HCT116 (cell line): ENCODE results near the gene EPHA3. TPM values are rescaled to one million over a fixed set of nuclear protein-coding genes. Genes with fewer than 3 reads are reported as not detected.

Experiments used
- ATAC-seq: fragments of 200-7000 bp; cut with Tn5 transposase; 2 replicates; pipeline ENCODE4 v1.9.1; 2020; ENCODE audit warnings: mild to moderate bottlenecking, moderate library complexity
- BruUV-seq: library from RNA; stranded (reverse); fragments of 400-500 nt; replicated peaks from 2 replicates; lab custom pipeline; 2021; lab: Mats Ljungman, UMichigan
- CTCF ChIA-PET: fragments of 300-600 bp; sonication (Branson Sonifier 250); formaldehyde crosslinking; loops from one replicate; lab custom pipeline; 2021; ENCODE audit warnings: antibody characterized with exemption; lab: Charles Lee
- POLR2A ChIA-PET: fragments of 300-600, 350-600 bp; sonication (Branson Sonifier 250); formaldehyde crosslinking; loops from one replicate; lab custom pipeline; 2021; ENCODE audit warnings: antibody characterized with exemption; lab: Charles Lee
- RAD21 ChIA-PET, 2 experiments: fragments of 300-600 bp; sonication (Branson Sonifier 250); formaldehyde crosslinking; loops; one replicate each; lab custom pipeline; 2023; ENCODE audit warnings: low total read pairs in 2 of 2; ENCODE audit not compliant: uncharacterized antibody in 2 of 2, unreplicated experiment in 2 of 2, low non-redundant PET in 1 of 2; lab: Charles Lee
- DNase-seq: peaks from one replicate; pipeline ENCODE4 v3.0.0-alpha.2; 2010; ENCODE audit warnings: low read depth, low spot score
- H2AFZ ChIP-seq: fragments of 200-600 bp; shearing (Covaris generic), sonication (generic); 2 replicates; pipeline ENCODE4 v1.6.1; 2017; ENCODE audit warnings: low read depth, mixed run types, mixed read lengths, antibody characterized with exemption, low read length; ENCODE audit not compliant: poor library complexity, severe bottlenecking
- H3K27ac ChIP-seq: 2 replicates; pipeline ENCODE4 v1.5.1; 2012; ENCODE audit warnings: low read depth, low read length
- H3K27me3 ChIP-seq: fragments of 200-600 bp; sonication (generic); 2 replicates; pipeline ENCODE4 v1.6.1; 2016; ENCODE audit warnings: mixed run types, low read length, mixed read lengths; ENCODE audit not compliant: insufficient read depth
- H3K36me3 ChIP-seq, 2 experiments: fragments of 200-500 bp in 1 of 2; fragments of 200-600 bp in 1 of 2; sonication (Bioruptor generic) in 1 of 2; sonication (generic) in 1 of 2; 2 replicates each; pipeline versions ENCODE4 v1.5.1 to v1.6.1; 2014 to 2016; ENCODE audit warnings: low read length in 2 of 2, inconsistent platforms in 1 of 2, mixed read lengths in 1 of 2, mixed run types in 1 of 2; ENCODE audit not compliant: insufficient read depth in 2 of 2, control insufficient read depth in 1 of 2
- H3K4me1 ChIP-seq, 2 experiments: fragments of 200-600 bp in 1 of 2; sonication (generic) in 1 of 2; 2 replicates each; pipeline versions ENCODE4 v1.5.1 to v1.6.1; 2012 to 2017; ENCODE audit warnings: low read length in 2 of 2, inconsistent platforms in 1 of 2, mild to moderate bottlenecking in 1 of 2, mixed read lengths in 1 of 2, mixed run types in 1 of 2, moderate library complexity in 1 of 2; ENCODE audit not compliant: insufficient read depth in 2 of 2, control insufficient read depth in 1 of 2
- H3K4me2 ChIP-seq: fragments of 200-600 bp; sonication (generic); 2 replicates; pipeline ENCODE4 v1.6.1; 2017; ENCODE audit warnings: mixed run types, low read length, mixed read lengths
- H3K4me3 ChIP-seq, 2 experiments: fragments of 200-600 bp in 1 of 2; sonication (generic) in 1 of 2; replicated peaks in 1 of 2; 2 replicates each; pipeline ENCODE4 v1.5.1; 2011 to 2016; ENCODE audit warnings: low read length in 2 of 2, control low read depth in 1 of 2, low read depth in 1 of 2, mild to moderate bottlenecking in 1 of 2, mixed read lengths in 1 of 2, mixed run types in 1 of 2
- H3K79me2 ChIP-seq: fragments of 200-600 bp; sonication (generic); 2 replicates; pipeline ENCODE4 v1.6.1; 2017; ENCODE audit warnings: mild to moderate bottlenecking, mixed run types, low read length, moderate library complexity, mixed read lengths; ENCODE audit not compliant: insufficient read depth
- H3K9ac ChIP-seq: fragments of 200-600 bp; sonication (generic); 2 replicates; pipeline ENCODE4 v1.6.1; 2016; ENCODE audit warnings: low read length, mixed read lengths
- H3K9me2 ChIP-seq: fragments of 200-600 bp; sonication (generic), shearing (Covaris generic); 2 replicates; pipeline ENCODE4 v1.6.1; 2017; ENCODE audit warnings: mixed run types, mild to moderate bottlenecking, moderate library complexity; ENCODE audit not compliant: insufficient read depth
- H3K9me3 ChIP-seq, 2 experiments: fragments of 200-500 bp in 1 of 2; fragments of 200-600 bp in 1 of 2; sonication (Bioruptor generic) in 1 of 2; sonication (generic) in 1 of 2; 2 replicates each; pipeline ENCODE4 v1.6.1; 2014 to 2017; ENCODE audit warnings: low read length in 2 of 2, mixed read lengths in 2 of 2, inconsistent platforms in 1 of 2, low read depth in 1 of 2, mild to moderate bottlenecking in 1 of 2, mixed run types in 1 of 2, moderate library complexity in 1 of 2; ENCODE audit not compliant: control insufficient read depth in 1 of 2, insufficient read depth in 1 of 2
- H4K20me1 ChIP-seq: fragments of 200-600 bp; sonication (generic), shearing (Covaris generic); 2 replicates; pipeline ENCODE4 v1.6.1; 2017; ENCODE audit warnings: mixed run types, mild to moderate bottlenecking, moderate library complexity; ENCODE audit not compliant: insufficient read depth
- CBX3 ChIP-seq: IDR thresholded peaks from 2 replicates; pipeline ENCODE4 v1.6.1; 2012; ENCODE audit warnings: low read depth
- RAD21 ChIP-seq: IDR thresholded peaks from 2 replicates; pipeline ENCODE4 v1.6.1; 2012; ENCODE audit warnings: low read depth, mild to moderate bottlenecking
- SP1 ChIP-seq: IDR thresholded peaks from 2 replicates; pipeline ENCODE4 v1.6.1; 2012; ENCODE audit warnings: low read depth
- TCF7L2 ChIP-seq: IDR thresholded peaks from 2 replicates; pipeline ENCODE4 v1.7.0; 2011; ENCODE audit warnings: borderline replicate concordance, inconsistent platforms; ENCODE audit not compliant: insufficient read depth, insufficient read length; ENCODE audit errors: extremely low read depth
- ZFX ChIP-seq: fragments of 450-650 bp; IDR thresholded peaks from 2 replicates; pipeline ENCODE4 v1.6.1; 2017
- intact Hi-C: fragments of 100-400 bp; cut with micrococcal nuclease; formaldehyde crosslinking; loops from 2 replicates; pipeline ENCODE4 v1.10.0; 2022
- total RNA-seq: library from RNA; stranded (reverse); gene quantifications from one replicate; pipeline ENCODE4 v1.2.1, GENCODE V29; 2021; ENCODE audit not compliant: unreplicated experiment
- TF ChIP-seq, protein P1 (sequence below), 3 experiments: fragments of 200-600 bp in 1 of 3; sonication (generic) in 1 of 3; IDR thresholded peaks in 2 of 3; conservative IDR thresholded peaks in 1 of 3; 2 replicates each; pipeline ENCODE4 v1.5.1; 2012 to 2017; ENCODE audit warnings: low read depth in 2 of 3, low read length in 2 of 3, antibody characterized with exemption in 1 of 3, borderline replicate concordance in 1 of 3, control low read depth in 1 of 3, mild to moderate bottlenecking in 1 of 3, mixed read lengths in 1 of 3, mixed run types in 1 of 3, moderate library complexity in 1 of 3; ENCODE audit not compliant: insufficient read depth in 1 of 3
- TF ChIP-seq, protein P2 (sequence below): IDR thresholded peaks from 2 replicates; pipeline ENCODE4 v1.6.1; 2012
- TF ChIP-seq, protein P3 (sequence below): IDR thresholded peaks from 2 replicates; pipeline ENCODE4 v1.6.1; 2012

EPHA3 gene
- total RNA-seq, 1 experiment from 2014 or later: not detected

GRCh38 chr3:89368846-89369245, 261.4 kb downstream of the EPHA3 start (continued):
- TF ChIP-seq, protein P1, sequence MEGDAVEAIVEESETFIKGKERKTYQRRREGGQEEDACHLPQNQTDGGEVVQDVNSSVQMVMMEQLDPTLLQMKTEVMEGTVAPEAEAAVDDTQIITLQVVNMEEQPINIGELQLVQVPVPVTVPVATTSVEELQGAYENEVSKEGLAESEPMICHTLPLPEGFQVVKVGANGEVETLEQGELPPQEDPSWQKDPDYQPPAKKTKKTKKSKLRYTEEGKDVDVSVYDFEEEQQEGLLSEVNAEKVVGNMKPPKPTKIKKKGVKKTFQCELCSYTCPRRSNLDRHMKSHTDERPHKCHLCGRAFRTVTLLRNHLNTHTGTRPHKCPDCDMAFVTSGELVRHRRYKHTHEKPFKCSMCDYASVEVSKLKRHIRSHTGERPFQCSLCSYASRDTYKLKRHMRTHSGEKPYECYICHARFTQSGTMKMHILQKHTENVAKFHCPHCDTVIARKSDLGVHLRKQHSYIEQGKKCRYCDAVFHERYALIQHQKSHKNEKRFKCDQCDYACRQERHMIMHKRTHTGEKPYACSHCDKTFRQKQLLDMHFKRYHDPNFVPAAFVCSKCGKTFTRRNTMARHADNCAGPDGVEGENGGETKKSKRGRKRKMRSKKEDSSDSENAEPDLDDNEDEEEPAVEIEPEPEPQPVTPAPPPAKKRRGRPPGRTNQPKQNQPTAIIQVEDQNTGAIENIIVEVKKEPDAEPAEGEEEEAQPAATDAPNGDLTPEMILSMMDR (IDR thresholded peaks at IDR 0.05 in 2 of 3, conservative IDR thresholded peaks at IDR 0.05 in 1 of 3; ENCODE audit: borderline replicate concordance in 1 of 3, insufficient read depth in 1 of 3, low read depth in 2 of 3, low read length in 2 of 3): no peak
- no peak for TF ChIP-seq ZFX
- TF ChIP-seq SP1: no peak
- TF ChIP-seq, protein P2, sequence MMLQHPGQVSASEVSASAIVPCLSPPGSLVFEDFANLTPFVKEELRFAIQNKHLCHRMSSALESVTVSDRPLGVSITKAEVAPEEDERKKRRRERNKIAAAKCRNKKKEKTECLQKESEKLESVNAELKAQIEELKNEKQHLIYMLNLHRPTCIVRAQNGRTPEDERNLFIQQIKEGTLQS: no peak
- no peak for TF ChIP-seq TCF7L2

GRCh38 chr3:89372456-89372855, 265.0 kb downstream of the EPHA3 start:
- ChIA-PET CTCF (no interaction called here), POLR2A (no interaction called here), RAD21 (no interaction called here)
- TF ChIP-seq, protein P3, sequence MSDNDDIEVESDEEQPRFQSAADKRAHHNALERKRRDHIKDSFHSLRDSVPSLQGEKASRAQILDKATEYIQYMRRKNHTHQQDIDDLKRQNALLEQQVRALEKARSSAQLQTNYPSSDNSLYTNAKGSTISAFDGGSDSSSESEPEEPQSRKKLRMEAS: no peak
- TF ChIP-seq RAD21 (no peak), CBX3 (no peak)
- Histone ChIP-seq H3K27me3 (no peaks in the 10 kb centered on the region), H3K4me1 (no peaks in the 10 kb centered on the region), H3K4me3 (no peak overlapping the region), H3K9me3 (peaks cover 15 to 22% of the 10 kb centered on the region in 2 experiments; a peak in 3 of 4 replicates), H3K27ac (no peak overlapping the region), H3K9me2 (no peaks in the 10 kb centered on the region), H2AFZ (no peak overlapping the region), H3K36me3 (no peaks in the 10 kb centered on the region), H3K79me2 (no peaks in the 10 kb centered on the region), H3K9ac (no peak overlapping the region), H4K20me1 (no peaks in the 10 kb centered on the region), H3K4me2 (no peak overlapping the region)
- ATAC-seq (no peak), DNase-seq (no peak)
- intact Hi-C loops: no loop called here
- BruUV-seq: no TSS peak
